ENCODE measurements around the gene HDDC3. TPM values are rescaled to one million over a fixed set of nuclear protein-coding genes. Genes with fewer than 3 reads are reported as not detected.

The HDDC3 gene
- polyA plus RNA-seq, 3 donors, result 11.6 to 19.7 (median 14.8) TPM

DNA sequence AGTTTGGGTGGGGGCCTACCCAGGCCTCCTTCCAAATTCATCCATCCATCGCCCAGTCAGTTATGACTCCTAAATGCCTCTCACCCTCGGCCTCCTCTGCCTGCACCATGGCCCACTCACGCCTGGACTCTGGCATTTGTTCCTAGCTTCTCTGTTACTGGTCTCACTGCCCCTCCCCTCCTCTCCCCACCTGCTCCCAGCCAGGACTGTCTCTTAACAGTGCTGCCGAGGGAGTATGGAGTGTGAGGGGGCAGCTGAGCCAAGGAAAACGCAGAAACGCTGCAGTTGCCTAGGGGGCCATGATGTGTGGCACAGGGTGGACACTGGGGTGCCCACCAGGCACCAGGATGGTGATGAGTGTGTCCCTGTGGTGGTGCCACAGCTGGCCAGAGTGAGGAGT lies 25.4 kb upstream of the HDDC3 start:
- TF ChIP-seq, protein P1, sequence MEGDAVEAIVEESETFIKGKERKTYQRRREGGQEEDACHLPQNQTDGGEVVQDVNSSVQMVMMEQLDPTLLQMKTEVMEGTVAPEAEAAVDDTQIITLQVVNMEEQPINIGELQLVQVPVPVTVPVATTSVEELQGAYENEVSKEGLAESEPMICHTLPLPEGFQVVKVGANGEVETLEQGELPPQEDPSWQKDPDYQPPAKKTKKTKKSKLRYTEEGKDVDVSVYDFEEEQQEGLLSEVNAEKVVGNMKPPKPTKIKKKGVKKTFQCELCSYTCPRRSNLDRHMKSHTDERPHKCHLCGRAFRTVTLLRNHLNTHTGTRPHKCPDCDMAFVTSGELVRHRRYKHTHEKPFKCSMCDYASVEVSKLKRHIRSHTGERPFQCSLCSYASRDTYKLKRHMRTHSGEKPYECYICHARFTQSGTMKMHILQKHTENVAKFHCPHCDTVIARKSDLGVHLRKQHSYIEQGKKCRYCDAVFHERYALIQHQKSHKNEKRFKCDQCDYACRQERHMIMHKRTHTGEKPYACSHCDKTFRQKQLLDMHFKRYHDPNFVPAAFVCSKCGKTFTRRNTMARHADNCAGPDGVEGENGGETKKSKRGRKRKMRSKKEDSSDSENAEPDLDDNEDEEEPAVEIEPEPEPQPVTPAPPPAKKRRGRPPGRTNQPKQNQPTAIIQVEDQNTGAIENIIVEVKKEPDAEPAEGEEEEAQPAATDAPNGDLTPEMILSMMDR (IDR thresholded peaks at IDR 0.05), result no peak
- H3K27ac ChIP-seq (ENCODE audit: low read depth in 1 of 2, low read length in 2 of 2), result no peak overlapping the region
- Mint-ChIP-seq H3K36me3 (peaks cover 38 to 52% of the 10 kb centered on the region in 2 donors), H3K27ac (peak overlapping the region in 1 of 7 donors; percentile 84), H3K4me1 (peaks cover 19% of the 10 kb centered on the region), H3K9me3 (no peaks in the 10 kb centered on the region), H3K4me3 (peak overlapping the region; percentile 62 to 81), H3K27me3 (ENCODE audit: low read depth in 3 of 3) (no peaks in the 10 kb centered on the region)
- no peak for DNase-seq
- intact Hi-C loops (cut with micrococcal nuclease), result loop anchor here (2.0 to 10.0 kb wide), 3 partner anchors 67 to 317 kb away; partner anchors contain the start of gene VPS33B (in 1 of the 2)
- no peak overlapping the region for H3K4me2 ChIP-seq (replicated peaks; ENCODE audit: extremely low read depth, low read length, poor library complexity, severe bottlenecking)
- H2AFZ ChIP-seq (ENCODE audit: insufficient read depth, low read depth, low read length, poor library complexity, severe bottlenecking), result no peak overlapping the region
- H4K20me1 ChIP-seq (ENCODE audit: insufficient read depth, low read length), result peaks cover 11% of the 10 kb centered on the region
- H3K4me3 ChIP-seq (replicated peaks in 1 of 3; ENCODE audit: low read depth in 2 of 3, low read length in 3 of 3), result no peak overlapping the region
- no peaks in the 10 kb centered on the region for H3K9me3 ChIP-seq (replicated peaks in 1 of 2; ENCODE audit: control insufficient read depth in 1 of 2, insufficient read depth in 1 of 2, low read length in 2 of 2)
- H3K36me3 ChIP-seq (replicated peaks in 1 of 2; ENCODE audit: control insufficient read depth in 1 of 2, insufficient read depth in 2 of 2, low read length in 2 of 2), result peaks cover 34 to 44% of the 10 kb centered on the region in 2 donors
- H3K27me3 ChIP-seq (ENCODE audit: control insufficient read depth in 2 of 2, insufficient read depth in 2 of 2, low read length in 2 of 2), result no peaks in the 10 kb centered on the region
- H3K79me2 ChIP-seq (ENCODE audit: insufficient read depth, low read length), result peaks cover 26% of the 10 kb centered on the region
- H3K9ac ChIP-seq (ENCODE audit: insufficient read depth, low read length, poor library complexity, severe bottlenecking), result no peak overlapping the region
- H3K4me1 ChIP-seq (ENCODE audit: control insufficient read depth in 1 of 2, insufficient read depth in 2 of 2, low read length in 2 of 2), result peaks cover 17 to 30% of the 10 kb centered on the region in 2 donors
- 100% methylated on average over 3 of the region's 6 CpGs for WGBS (ENCODE audit: insufficient coverage)

DNA sequence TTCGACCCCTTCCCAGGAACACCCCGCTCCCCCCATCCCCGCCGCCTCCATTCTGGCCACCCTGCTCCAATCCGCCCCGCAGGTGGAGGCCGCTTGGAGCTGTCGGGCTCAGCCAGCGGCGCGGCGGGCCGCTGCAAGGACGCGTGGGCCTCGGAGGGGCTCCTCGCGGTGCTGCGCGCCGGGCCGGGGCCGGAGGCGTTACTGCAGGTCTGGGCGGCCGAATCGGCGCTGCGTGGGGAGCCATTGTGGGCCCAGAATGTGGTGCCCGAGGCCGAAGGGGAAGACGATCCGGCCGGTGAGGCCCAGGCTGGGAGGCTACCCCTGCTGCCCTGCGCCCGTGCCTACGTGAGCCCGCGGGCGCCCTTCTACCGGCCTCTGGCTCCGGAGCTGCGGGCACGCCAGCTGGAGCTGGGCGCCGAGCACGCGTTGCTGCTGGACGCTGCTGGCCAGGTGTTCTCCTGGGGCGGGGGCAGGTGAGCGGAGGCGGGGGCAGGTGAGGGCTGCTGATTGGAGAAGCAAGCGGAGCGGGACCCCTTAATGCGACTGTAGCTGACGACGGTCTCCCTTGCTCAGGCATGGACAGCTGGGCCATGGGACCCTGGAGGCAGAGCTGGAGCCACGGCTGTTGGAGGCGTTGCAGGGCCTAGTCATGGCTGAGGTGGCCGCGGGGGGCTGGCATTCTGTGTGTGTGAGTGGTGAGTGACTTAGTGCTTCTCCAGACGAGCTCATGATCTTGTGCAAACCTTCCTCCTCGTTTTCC lies 24.9 kb upstream of the HDDC3 start:
- Histone ChIP-seq H3K36me3 (replicated peaks in 1 of 2; ENCODE audit: control insufficient read depth in 1 of 2, insufficient read depth in 2 of 2, low read length in 2 of 2) (peaks cover 37 to 44% of the 10 kb centered on the region in 2 donors), H3K27me3 (ENCODE audit: control insufficient read depth in 2 of 2, insufficient read depth in 2 of 2, low read length in 2 of 2) (no peaks in the 10 kb centered on the region), H3K9me3 (replicated peaks in 1 of 2; ENCODE audit: control insufficient read depth in 1 of 2, insufficient read depth in 1 of 2, low read length in 2 of 2) (no peaks in the 10 kb centered on the region), H2AFZ (ENCODE audit: insufficient read depth, low read depth, low read length, poor library complexity, severe bottlenecking) (peak overlapping the region; percentile 81), H4K20me1 (ENCODE audit: insufficient read depth, low read length) (peaks cover 11% of the 10 kb centered on the region), H3K4me1 (ENCODE audit: control insufficient read depth in 1 of 2, insufficient read depth in 2 of 2, low read length in 2 of 2) (peaks cover 17 to 30% of the 10 kb centered on the region in 2 donors), H3K79me2 (ENCODE audit: insufficient read depth, low read length) (peaks cover 26% of the 10 kb centered on the region), H3K27ac (ENCODE audit: low read depth in 1 of 2, low read length in 2 of 2) (no peak overlapping the region), H3K4me2 (replicated peaks; ENCODE audit: extremely low read depth, low read length, poor library complexity, severe bottlenecking) (peak overlapping the region; percentile 80), H3K4me3 (replicated peaks in 1 of 3; ENCODE audit: low read depth in 2 of 3, low read length in 3 of 3) (peak overlapping the region; percentile 43 to 75 (median 52)), H3K9ac (ENCODE audit: insufficient read depth, low read length, poor library complexity, severe bottlenecking) (peak overlapping the region; percentile 30)
- peak overlapping the region in 1 of 7 donors; percentile 84 for H3K27ac Mint-ChIP-seq
- H3K4me1 Mint-ChIP-seq, result peaks cover 19% of the 10 kb centered on the region
- TF ChIP-seq, protein P1 (IDR thresholded peaks at IDR 0.05), result no peak
- no peak for DNase-seq
- 61% methylated on average over 58 of the region's 63 CpGs for WGBS (ENCODE audit: insufficient coverage)
- H3K4me3 Mint-ChIP-seq, result peak overlapping the region; percentile 81 to 84
- intact Hi-C loops (cut with micrococcal nuclease), result loop anchor here (2.0 to 10.0 kb wide), 3 partner anchors 68 to 318 kb away; partner anchors contain the start of gene VPS33B (in 1 of the 2)
- peaks cover 40 to 54% of the 10 kb centered on the region in 2 donors for H3K36me3 Mint-ChIP-seq
- no peaks in the 10 kb centered on the region for H3K27me3 Mint-ChIP-seq (ENCODE audit: low read depth in 3 of 3)
- H3K9me3 Mint-ChIP-seq, result no peaks in the 10 kb centered on the region
